Transverse colon (tissue), 4 donors: ENCODE results near the gene CALHM6. TPM values are rescaled to one million over a fixed set of nuclear protein-coding genes. Genes with fewer than 3 reads are reported as not detected.

Experiments
- DNase-seq: peaks from one replicate; pipeline ENCODE4 v3.0.0-alpha.2; 2019
- H3K27ac ChIP-seq, 4 donors: fragments of 200-600 bp; sonication (generic); 2 replicates each; pipeline ENCODE4 v1.5.1; 2016 to 2018; ENCODE audit warnings: inconsistent platforms in 4 of 4
- H3K27me3 ChIP-seq: fragments of 200-600 bp; sonication (generic); 2 replicates; pipeline ENCODE4 v1.5.1; 2017; ENCODE audit warnings: inconsistent platforms
- H3K36me3 ChIP-seq, 4 donors: fragments of 200-600 bp; sonication (generic); 2 replicates each; pipeline ENCODE4 v1.5.1; 2017 to 2019; ENCODE audit warnings: inconsistent platforms in 4 of 4
- H3K4me1 ChIP-seq, 4 donors: fragments of 200-600 bp; sonication (generic); 2 replicates each; pipeline ENCODE4 v1.5.1; 2017 to 2020; ENCODE audit warnings: inconsistent platforms in 4 of 4
- H3K4me3 ChIP-seq, 4 donors: fragments of 200-600 bp; sonication (generic); 1 replicate in 1 of 4; 2 replicates in 3 of 4; pipeline versions ENCODE4 v1.5.1 to v1.6.1; 2017 to 2019; ENCODE audit warnings: inconsistent platforms in 4 of 4
- H3K9me3 ChIP-seq, 2 donors: fragments of 200-600 bp; sonication (generic); 2 replicates each; pipeline ENCODE4 v1.5.1; 2017 to 2019; ENCODE audit warnings: inconsistent platforms in 2 of 2
- EP300 ChIP-seq: sonication (generic); formaldehyde crosslinking; IDR thresholded peaks from one replicate; pipeline ENCODE4 v1.6.1; 2017; ENCODE audit warnings: antibody characterized with exemption, low read depth
- POLR2A ChIP-seq: fragments of 450-650 bp; IDR thresholded peaks from one replicate; pipeline ENCODE4 v1.6.1; 2016; ENCODE audit warnings: antibody characterized with exemption, mild to moderate bottlenecking, moderate library complexity
- POLR2AphosphoS5 ChIP-seq, 3 donors: sonication (generic); formaldehyde crosslinking; IDR thresholded peaks; one replicate each; pipeline ENCODE4 v1.6.1; 2016; ENCODE audit warnings: antibody characterized with exemption in 3 of 3
- WGBS, 2 donors: methylation state at CpG; one replicate each; pipeline ENCODE4 v1.1.5; 2018; ENCODE audit warnings: low coverage in 1 of 2; 5-methylcytosine and 5-hydroxymethylcytosine counted together
- in situ Hi-C, 4 donors: fragments of 200-750 bp; cut with MboI; loops; one replicate each; pipeline versions ENCODE4 v1.15.0 to v1.15.1; 2017; ENCODE audit warnings: low sequenced_read_pairs in 3 of 4, low pct_ligation_motif_present in 1 of 4, low pct_unique_long_range_greater_than_20kb in 1 of 4
- intact Hi-C: fragments of 100-400 bp; cut with DNase I; formaldehyde crosslinking; loops from one replicate; pipeline ENCODE4 v1.15.1; 2023; ENCODE audit warnings: low total_unique reads
- total RNA-seq, 4 donors: library from RNA; depleted of rRNA; stranded (reverse); fragments of >200 nt; gene quantifications; one replicate each; pipeline ENCODE4 v1.1.0, GENCODE V29; 2016
- TF ChIP-seq, protein P1 (sequence below), 5 experiments: fragments of 200-600 bp in 3 of 5; fragments of 450-650 bp in 2 of 5; sonication (generic) in 3 of 5; IDR thresholded peaks; 1 replicate in 2 of 5; 2 replicates in 3 of 5; pipeline ENCODE4 v1.5.1; 2016 to 2017; ENCODE audit warnings: antibody characterized with exemption in 5 of 5, inconsistent platforms in 3 of 5, mild to moderate bottlenecking in 2 of 5, moderate library complexity in 1 of 5

CALHM6 gene
- total RNA-seq, 4 donors from 2014 or later = 3.3 to 21.7 (median 3.3) TPM; not detected in 1

DNA sequence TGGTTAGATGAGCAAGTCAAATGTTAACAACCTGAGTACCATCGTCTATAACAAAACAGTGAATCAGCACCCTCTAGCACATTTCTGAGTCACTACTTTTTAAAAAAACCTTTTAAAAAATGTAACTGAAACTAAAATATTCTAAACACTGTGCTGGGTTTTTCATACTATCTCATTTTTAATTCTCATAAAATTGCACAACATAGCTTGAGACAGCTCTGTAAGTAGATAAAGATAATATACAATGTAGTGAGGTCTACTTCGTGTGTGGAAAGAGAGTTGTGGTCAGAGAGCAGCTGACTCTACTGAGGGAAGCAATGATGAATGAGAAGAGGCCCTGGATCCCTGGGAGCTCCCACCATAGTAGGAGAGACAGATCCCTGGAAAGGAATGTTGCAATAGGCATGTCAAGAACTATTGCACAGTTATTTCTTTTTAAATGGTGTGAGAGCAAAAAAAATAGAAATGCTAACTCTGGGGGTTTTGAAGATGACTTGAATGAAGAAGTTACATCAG, 13.6 kb upstream of the CALHM6 start:
- in situ Hi-C loops = no loop called here
- H3K27ac ChIP-seq = no peak overlapping the region
- intact Hi-C loops = no loop called here

DNA sequence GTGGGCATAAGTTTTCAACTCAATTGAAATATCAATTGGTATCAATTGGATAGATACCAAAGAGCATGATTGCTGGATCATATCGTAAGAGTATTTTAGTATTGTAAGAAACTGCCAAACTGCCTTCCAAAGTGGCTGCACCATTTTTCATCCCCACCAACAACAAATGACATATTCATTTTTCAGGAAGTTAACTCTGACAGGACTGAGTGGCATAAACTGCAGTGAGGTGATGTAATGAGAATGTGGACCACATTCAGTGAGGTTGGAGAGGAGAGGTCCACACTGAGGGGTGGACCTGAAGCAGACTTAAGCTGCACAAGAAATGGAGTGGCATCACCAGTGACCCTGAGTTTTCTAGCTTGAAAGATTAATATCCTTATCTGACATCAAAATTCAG, 11.6 kb upstream of the CALHM6 start:
- H3K4me1 ChIP-seq = peaks cover 0 to 9% (median 3%) of the 10 kb centered on the region in 4 donors
- TF ChIP-seq EP300 (no peak), POLR2A (no peak)
- TF ChIP-seq, protein P1, sequence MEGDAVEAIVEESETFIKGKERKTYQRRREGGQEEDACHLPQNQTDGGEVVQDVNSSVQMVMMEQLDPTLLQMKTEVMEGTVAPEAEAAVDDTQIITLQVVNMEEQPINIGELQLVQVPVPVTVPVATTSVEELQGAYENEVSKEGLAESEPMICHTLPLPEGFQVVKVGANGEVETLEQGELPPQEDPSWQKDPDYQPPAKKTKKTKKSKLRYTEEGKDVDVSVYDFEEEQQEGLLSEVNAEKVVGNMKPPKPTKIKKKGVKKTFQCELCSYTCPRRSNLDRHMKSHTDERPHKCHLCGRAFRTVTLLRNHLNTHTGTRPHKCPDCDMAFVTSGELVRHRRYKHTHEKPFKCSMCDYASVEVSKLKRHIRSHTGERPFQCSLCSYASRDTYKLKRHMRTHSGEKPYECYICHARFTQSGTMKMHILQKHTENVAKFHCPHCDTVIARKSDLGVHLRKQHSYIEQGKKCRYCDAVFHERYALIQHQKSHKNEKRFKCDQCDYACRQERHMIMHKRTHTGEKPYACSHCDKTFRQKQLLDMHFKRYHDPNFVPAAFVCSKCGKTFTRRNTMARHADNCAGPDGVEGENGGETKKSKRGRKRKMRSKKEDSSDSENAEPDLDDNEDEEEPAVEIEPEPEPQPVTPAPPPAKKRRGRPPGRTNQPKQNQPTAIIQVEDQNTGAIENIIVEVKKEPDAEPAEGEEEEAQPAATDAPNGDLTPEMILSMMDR (IDR thresholded peaks at IDR 0.05) = no peak
- no peak overlapping the region for H3K27ac ChIP-seq
- 86 to 97% methylated on average over 1 of the region's 1 CpG for WGBS, 2 donors
- in situ Hi-C loops (no loop called here), intact Hi-C loops (no loop called here)
- H3K9me3 ChIP-seq = no peaks in the 10 kb centered on the region
- no peak for DNase-seq
- H3K27me3 ChIP-seq = no peaks in the 10 kb centered on the region
- H3K36me3 ChIP-seq = no peaks in the 10 kb centered on the region
- H3K4me3 ChIP-seq = no peak overlapping the region

More for the DNA sequence above, 13.6 kb upstream of the CALHM6 start:
- Histone ChIP-seq H3K9me3 (no peaks in the 10 kb centered on the region), H3K4me3 (no peak overlapping the region), H3K27me3 (no peaks in the 10 kb centered on the region), H3K4me1 (peaks cover 0 to 9% (median 3%) of the 10 kb centered on the region in 4 donors), H3K36me3 (no peaks in the 10 kb centered on the region)
- no peak for DNase-seq
- TF ChIP-seq EP300 (no peak), POLR2AphosphoS5 (IDR thresholded peaks at IDR 0.05) (no peak), POLR2A (no peak)
- TF ChIP-seq, protein P1 (IDR thresholded peaks at IDR 0.05) = no peak
- WGBS, 2 donors = 16 to 20% methylated on average over 2 of the region's 2 CpGs

DNA sequence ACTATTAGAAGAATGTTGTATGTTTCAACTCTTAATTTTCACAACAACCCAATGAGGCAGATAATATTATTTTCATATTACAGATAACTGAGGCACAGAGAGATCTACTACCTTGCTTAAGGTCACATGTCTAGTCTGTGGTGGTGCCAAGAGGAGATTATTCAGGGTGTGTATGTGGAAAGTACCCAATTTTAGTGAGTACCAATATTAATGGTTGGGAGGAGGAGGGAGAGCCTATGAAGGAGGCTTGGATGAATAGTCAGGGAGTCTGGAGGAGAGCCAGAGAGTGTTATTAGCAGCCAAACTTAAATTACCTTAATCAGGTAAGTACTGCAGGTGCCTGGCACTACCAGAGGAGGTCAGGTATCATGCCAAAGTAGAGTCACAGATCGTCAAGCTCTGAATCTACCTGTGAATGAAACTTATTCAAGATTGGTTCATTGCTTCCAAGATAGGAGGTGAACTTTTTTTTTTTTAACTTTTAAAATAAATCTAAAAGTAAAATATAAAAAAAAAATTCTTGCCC, 10.9 kb upstream of the CALHM6 start:
- 29 to 82% methylated on average over 1 of the region's 1 CpG for WGBS, 2 donors
- Histone ChIP-seq H3K9me3 (no peaks in the 10 kb centered on the region), H3K4me1 (peaks cover 0 to 9% (median 3%) of the 10 kb centered on the region in 4 donors), H3K36me3 (no peaks in the 10 kb centered on the region), H3K4me3 (no peak overlapping the region), H3K27ac (no peak overlapping the region), H3K27me3 (no peaks in the 10 kb centered on the region)
- in situ Hi-C loops (no loop called here), intact Hi-C loops (no loop called here)
- DNase-seq = no peak
- TF ChIP-seq, protein P1 (IDR thresholded peaks at IDR 0.05) = no peak
- no peak for TF ChIP-seq EP300
- no peak for TF ChIP-seq POLR2A
- no peak for TF ChIP-seq POLR2AphosphoS5 (IDR thresholded peaks at IDR 0.05)

DNA sequence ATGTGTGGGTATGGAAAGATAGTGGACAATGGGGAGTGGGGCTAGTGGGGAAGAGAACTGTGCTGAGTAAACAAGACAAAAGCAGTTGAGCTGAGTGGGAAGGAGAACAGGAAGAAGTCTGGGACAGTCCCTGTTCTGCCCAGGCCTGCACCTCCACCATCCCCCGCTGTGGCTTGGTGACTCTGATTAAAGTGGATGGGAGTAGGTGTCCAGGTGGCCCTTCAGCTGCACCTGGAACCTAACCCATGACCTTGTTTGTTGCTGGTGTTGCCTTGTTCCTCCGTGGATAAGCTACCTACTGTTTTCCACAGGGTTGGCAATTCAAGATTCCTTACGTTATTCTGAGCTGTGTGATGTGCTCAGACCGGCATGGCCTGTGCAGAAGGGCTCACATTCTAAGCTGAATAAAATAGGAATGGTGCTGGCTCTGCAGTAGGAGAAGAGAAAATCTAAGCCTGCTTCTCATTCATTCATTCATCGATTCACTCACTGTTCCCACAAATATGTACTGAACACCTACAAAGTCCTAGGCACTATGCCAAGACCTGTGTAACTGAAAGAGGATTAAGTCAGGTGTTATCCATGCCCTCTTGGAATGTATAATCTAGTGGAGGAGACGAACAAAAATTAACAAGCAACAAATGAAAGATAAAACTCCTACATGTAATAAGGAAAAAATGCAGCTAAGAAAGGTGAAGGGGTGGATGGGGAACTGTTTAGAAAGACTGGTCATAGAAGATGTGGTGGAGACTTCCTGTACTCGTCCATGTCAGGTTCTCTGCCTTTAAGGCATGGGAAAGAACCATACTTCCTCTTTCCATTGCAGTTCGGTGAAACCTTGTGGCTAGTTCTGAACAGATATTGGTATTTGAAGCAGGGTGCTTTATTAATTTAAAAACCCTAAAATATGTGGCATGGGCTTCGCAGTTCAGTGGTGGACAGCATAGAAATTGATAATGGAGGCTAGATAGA, 10.1 kb upstream of the CALHM6 start:
- in situ Hi-C loops = no loop called here
- TF ChIP-seq POLR2A = no peak
- no peak for TF ChIP-seq POLR2AphosphoS5 (IDR thresholded peaks at IDR 0.05)
- TF ChIP-seq, protein P1 (IDR thresholded peaks at IDR 0.05) = no peak
- TF ChIP-seq EP300 = no peak
- DNase-seq = peak; percentile 12

More for the DNA sequence above, 10.1 kb upstream of the CALHM6 start:
- Histone ChIP-seq H3K4me1 (peaks cover 0 to 9% (median 3%) of the 10 kb centered on the region in 4 donors), H3K27ac (no peak overlapping the region), H3K27me3 (no peaks in the 10 kb centered on the region), H3K9me3 (no peaks in the 10 kb centered on the region), H3K4me3 (no peak overlapping the region), H3K36me3 (no peaks in the 10 kb centered on the region)
- intact Hi-C loops = no loop called here
- WGBS, 2 donors = 57 to 65% methylated on average over 6 to 9 of the region's 9 CpGs
